Keratinocyte (primary cell): ENCODE results near the gene SAMD13.

ENCODE experiments used
- EZH2 ChIP-seq: IDR thresholded peaks from one replicate; pipeline ENCODE4 v1.6.1; 2012; ENCODE audit warnings: inconsistent platforms, mild to moderate bottlenecking, low read length, moderate library complexity
- TF ChIP-seq, protein P1 (sequence below), 3 experiments: IDR thresholded peaks in 1 of 3; conservative IDR thresholded peaks in 1 of 3; optimal IDR thresholded peaks in 1 of 3; 2 replicates in 2 of 3; 3 replicates in 1 of 3; pipeline versions ENCODE3 to v1.5.1; 2011; ENCODE audit warnings: low read length in 3 of 3, mild to moderate bottlenecking in 3 of 3, moderate library complexity in 2 of 3, control low read depth in 1 of 3, inconsistent platforms in 1 of 3; ENCODE audit not compliant: insufficient read depth in 2 of 3; ENCODE audit errors: extremely low read depth in 1 of 3

GRCh38 chr1:84254703-84255238, 46.7 kb upstream of the SAMD13 start:
- TF ChIP-seq, protein P1, sequence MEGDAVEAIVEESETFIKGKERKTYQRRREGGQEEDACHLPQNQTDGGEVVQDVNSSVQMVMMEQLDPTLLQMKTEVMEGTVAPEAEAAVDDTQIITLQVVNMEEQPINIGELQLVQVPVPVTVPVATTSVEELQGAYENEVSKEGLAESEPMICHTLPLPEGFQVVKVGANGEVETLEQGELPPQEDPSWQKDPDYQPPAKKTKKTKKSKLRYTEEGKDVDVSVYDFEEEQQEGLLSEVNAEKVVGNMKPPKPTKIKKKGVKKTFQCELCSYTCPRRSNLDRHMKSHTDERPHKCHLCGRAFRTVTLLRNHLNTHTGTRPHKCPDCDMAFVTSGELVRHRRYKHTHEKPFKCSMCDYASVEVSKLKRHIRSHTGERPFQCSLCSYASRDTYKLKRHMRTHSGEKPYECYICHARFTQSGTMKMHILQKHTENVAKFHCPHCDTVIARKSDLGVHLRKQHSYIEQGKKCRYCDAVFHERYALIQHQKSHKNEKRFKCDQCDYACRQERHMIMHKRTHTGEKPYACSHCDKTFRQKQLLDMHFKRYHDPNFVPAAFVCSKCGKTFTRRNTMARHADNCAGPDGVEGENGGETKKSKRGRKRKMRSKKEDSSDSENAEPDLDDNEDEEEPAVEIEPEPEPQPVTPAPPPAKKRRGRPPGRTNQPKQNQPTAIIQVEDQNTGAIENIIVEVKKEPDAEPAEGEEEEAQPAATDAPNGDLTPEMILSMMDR (optimal IDR thresholded peaks at IDR 0.05 in 1 of 3, IDR thresholded peaks at IDR 0.05 in 1 of 3, conservative IDR thresholded peaks at IDR 0.05 in 1 of 3; ENCODE audit: extremely low read depth in 1 of 3, insufficient read depth in 2 of 3, low read length in 3 of 3), result no peak
- TF ChIP-seq EZH2, result no peak
